ENCODE results near the gene TMEM125. TPM values are rescaled to one million over a fixed set of nuclear protein-coding genes. Genes with fewer than 3 reads are reported as not detected.

TMEM125 gene
- total and polyA plus RNA-seq, 9 of the 15 experiments (the other 6 are each of a cell fraction or from before 2014, with no cell fraction given) = 0.07 to 0.08 TPM; not detected in 7

DNA sequence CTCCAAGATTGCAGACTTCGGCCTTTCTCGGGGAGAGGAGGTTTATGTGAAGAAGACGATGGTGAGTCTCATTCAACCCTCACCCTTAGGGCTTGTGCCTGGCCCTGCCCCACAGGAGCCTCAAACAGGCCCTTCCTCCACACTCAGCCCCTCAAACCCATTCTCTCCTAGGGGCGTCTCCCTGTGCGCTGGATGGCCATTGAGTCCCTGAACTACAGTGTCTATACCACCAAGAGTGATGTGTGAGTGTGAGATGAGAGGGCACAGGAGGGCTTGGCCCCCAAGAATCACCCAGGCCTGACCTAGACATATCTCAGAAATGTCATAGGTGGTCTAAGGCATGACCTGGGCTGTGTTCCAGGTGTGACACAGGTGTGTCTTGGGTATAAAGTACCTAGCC is 49.5 kb downstream of the TMEM125 start:
- H4K20me1 ChIP-seq (replicated peaks; ENCODE audit: control insufficient read depth, insufficient read depth, low read length) = peaks cover 8% of the 10 kb centered on the region; the same call in 1 of the 2 replicates
- POLR2A ChIA-PET = no interaction called here
- H3K9me3 ChIP-seq (replicated peaks; ENCODE audit: control insufficient read depth, insufficient read depth, low read depth, low read length) = peaks cover 2% of the 10 kb centered on the region; the same call in 1 of the 2 replicates
- in situ Hi-C loops (cut with MboI) = no loop called here
- no peak for DNase-seq (ENCODE audit: extremely low read depth in 1 of 4, low spot score in 3 of 4)
- no TSS peak for BruUV-seq (replicated peaks)
- no peak overlapping the region for H3K27ac ChIP-seq (ENCODE audit: extremely low read depth, low read depth, low read length)
- no peak overlapping the region for H3K9ac ChIP-seq (ENCODE audit: insufficient read depth in 1 of 2, low read depth in 2 of 2, low read length in 2 of 2)
- 30% methylated on average over 5 of the region's 5 CpGs for WGBS (ENCODE audit: insufficient coverage, low coverage, missing lambda C conversion rate)
- no peaks in the 10 kb centered on the region for H3K9me1 ChIP-seq (ENCODE audit: control insufficient read depth, insufficient read depth, low read length)
- no peak for ATAC-seq
- H2AFZ ChIP-seq (ENCODE audit: low read depth, low read length) = no peak overlapping the region
- CTCF ChIA-PET (ENCODE audit: low intra/inter-chr PET ratio) = no interaction called here
- H3K79me2 ChIP-seq (ENCODE audit: control insufficient read depth, insufficient read depth, low read length) = no peaks in the 10 kb centered on the region
- FAIRE-seq = no peak
- intact Hi-C loops (cut with micrococcal nuclease) = no loop called here
- H3K36me3 ChIP-seq (ENCODE audit: control insufficient read depth, insufficient read depth, low read length) = no peaks in the 10 kb centered on the region
- H3K4me2 ChIP-seq (ENCODE audit: insufficient read depth, low read length) = no peak overlapping the region
- peaks cover 6 to 21% of the 10 kb centered on the region in 2 experiments; a peak in 3 of 5 replicates for H3K27me3 ChIP-seq (ENCODE audit: control insufficient read depth in 2 of 2, insufficient read depth in 2 of 2, low read length in 2 of 2)
- H3K4me3 ChIP-seq = no peak overlapping the region
- TF ChIP-seq ETV6 (IDR thresholded peaks at IDR 0.05; ENCODE audit: borderline replicate concordance in 1 of 2, low read depth in 2 of 2, low read length in 1 of 2) (no peak), ETV6 (CRISPR knock-in tag; IDR thresholded peaks at IDR 0.05; ENCODE audit: borderline replicate concordance) (no peak)
- TF ChIP-seq, protein P1, sequence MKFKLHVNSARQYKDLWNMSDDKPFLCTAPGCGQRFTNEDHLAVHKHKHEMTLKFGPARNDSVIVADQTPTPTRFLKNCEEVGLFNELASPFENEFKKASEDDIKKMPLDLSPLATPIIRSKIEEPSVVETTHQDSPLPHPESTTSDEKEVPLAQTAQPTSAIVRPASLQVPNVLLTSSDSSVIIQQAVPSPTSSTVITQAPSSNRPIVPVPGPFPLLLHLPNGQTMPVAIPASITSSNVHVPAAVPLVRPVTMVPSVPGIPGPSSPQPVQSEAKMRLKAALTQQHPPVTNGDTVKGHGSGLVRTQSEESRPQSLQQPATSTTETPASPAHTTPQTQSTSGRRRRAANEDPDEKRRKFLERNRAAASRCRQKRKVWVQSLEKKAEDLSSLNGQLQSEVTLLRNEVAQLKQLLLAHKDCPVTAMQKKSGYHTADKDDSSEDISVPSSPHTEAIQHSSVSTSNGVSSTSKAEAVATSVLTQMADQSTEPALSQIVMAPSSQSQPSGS (CRISPR knock-in tag; IDR thresholded peaks at IDR 0.05) = peak; percentile 6; the same call in 1 of the 2 replicates
- peaks cover 3 to 11% of the 10 kb centered on the region in 2 experiments; a peak in 3 of 5 replicates for H3K4me1 ChIP-seq (replicated peaks in 1 of 2; ENCODE audit: control insufficient read depth in 2 of 2, insufficient read depth in 2 of 2, low read length in 2 of 2)

DNA sequence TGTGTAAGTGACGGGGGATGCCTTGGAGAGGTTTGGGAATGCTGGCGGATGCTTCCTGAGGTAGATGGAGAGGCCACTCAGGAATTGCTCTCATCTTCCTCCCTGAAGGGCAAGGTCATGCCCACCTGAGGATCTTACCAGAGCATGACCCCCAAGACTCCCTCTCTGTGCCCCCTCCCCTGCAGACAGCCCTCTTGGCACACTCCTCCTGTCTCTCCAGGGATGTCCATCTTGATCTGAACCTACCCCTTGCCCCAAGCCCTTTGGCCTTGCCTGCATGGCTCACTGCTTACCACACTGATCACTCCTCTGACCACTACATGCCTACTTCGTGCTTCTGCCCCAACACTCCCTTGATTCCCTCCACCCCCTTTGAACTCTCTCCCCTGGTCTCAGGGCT is 50.0 kb downstream of the TMEM125 start:
- 97% methylated on average over 2 of the region's 3 CpGs for WGBS (ENCODE audit: insufficient coverage, low coverage, missing lambda C conversion rate)
- Histone ChIP-seq H3K4me2 (ENCODE audit: insufficient read depth, low read length) (no peak overlapping the region), H3K27me3 (ENCODE audit: control insufficient read depth in 2 of 2, insufficient read depth in 2 of 2, low read length in 2 of 2) (peaks cover 6 to 21% of the 10 kb centered on the region in 2 experiments; a peak in 3 of 5 replicates), H3K36me3 (ENCODE audit: control insufficient read depth, insufficient read depth, low read length) (no peaks in the 10 kb centered on the region), H4K20me1 (replicated peaks; ENCODE audit: control insufficient read depth, insufficient read depth, low read length) (peaks cover 8% of the 10 kb centered on the region; the same call in 1 of the 2 replicates), H3K9me1 (ENCODE audit: control insufficient read depth, insufficient read depth, low read length) (no peaks in the 10 kb centered on the region), H3K4me1 (replicated peaks in 1 of 2; ENCODE audit: control insufficient read depth in 2 of 2, insufficient read depth in 2 of 2, low read length in 2 of 2) (peaks cover 3 to 11% of the 10 kb centered on the region in 2 experiments; a peak in 3 of 5 replicates), H3K9me3 (replicated peaks; ENCODE audit: control insufficient read depth, insufficient read depth, low read depth, low read length) (peaks cover 2% of the 10 kb centered on the region; the same call in 1 of the 2 replicates), H3K27ac (ENCODE audit: extremely low read depth, low read depth, low read length) (no peak overlapping the region), H3K9ac (ENCODE audit: insufficient read depth in 1 of 2, low read depth in 2 of 2, low read length in 2 of 2) (no peak overlapping the region), H2AFZ (ENCODE audit: low read depth, low read length) (no peak overlapping the region), H3K4me3 (no peak overlapping the region), H3K79me2 (ENCODE audit: control insufficient read depth, insufficient read depth, low read length) (no peaks in the 10 kb centered on the region)
- DNase-seq (ENCODE audit: extremely low read depth in 1 of 4, low spot score in 3 of 4) (no peak), FAIRE-seq (no peak), ATAC-seq (no peak)
- intact Hi-C loops (cut with micrococcal nuclease) = no loop called here
- POLR2A ChIA-PET = no interaction called here
- CTCF ChIA-PET (ENCODE audit: low intra/inter-chr PET ratio) = no interaction called here
- in situ Hi-C loops (cut with MboI) = no loop called here
- no TSS peak for BruUV-seq (replicated peaks)
- TF ChIP-seq, protein P2, sequence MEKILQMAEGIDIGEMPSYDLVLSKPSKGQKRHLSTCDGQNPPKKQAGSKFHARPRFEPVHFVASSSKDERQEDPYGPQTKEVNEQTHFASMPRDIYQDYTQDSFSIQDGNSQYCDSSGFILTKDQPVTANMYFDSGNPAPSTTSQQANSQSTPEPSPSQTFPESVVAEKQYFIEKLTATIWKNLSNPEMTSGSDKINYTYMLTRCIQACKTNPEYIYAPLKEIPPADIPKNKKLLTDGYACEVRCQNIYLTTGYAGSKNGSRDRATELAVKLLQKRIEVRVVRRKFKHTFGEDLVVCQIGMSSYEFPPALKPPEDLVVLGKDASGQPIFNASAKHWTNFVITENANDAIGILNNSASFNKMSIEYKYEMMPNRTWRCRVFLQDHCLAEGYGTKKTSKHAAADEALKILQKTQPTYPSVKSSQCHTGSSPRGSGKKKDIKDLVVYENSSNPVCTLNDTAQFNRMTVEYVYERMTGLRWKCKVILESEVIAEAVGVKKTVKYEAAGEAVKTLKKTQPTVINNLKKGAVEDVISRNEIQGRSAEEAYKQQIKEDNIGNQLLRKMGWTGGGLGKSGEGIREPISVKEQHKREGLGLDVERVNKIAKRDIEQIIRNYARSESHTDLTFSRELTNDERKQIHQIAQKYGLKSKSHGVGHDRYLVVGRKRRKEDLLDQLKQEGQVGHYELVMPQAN (IDR thresholded peaks at IDR 0.05; ENCODE audit: borderline replicate concordance) = no peak
- no peak for TF ChIP-seq ZNF766 (CRISPR knock-in tag; conservative IDR thresholded peaks at IDR 0.05)
- TF ChIP-seq, protein P3, sequence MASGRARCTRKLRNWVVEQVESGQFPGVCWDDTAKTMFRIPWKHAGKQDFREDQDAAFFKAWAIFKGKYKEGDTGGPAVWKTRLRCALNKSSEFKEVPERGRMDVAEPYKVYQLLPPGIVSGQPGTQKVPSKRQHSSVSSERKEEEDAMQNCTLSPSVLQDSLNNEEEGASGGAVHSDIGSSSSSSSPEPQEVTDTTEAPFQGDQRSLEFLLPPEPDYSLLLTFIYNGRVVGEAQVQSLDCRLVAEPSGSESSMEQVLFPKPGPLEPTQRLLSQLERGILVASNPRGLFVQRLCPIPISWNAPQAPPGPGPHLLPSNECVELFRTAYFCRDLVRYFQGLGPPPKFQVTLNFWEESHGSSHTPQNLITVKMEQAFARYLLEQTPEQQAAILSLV (tag; IDR thresholded peaks at IDR 0.05) = no peak
- TF ChIP-seq, protein P4, sequence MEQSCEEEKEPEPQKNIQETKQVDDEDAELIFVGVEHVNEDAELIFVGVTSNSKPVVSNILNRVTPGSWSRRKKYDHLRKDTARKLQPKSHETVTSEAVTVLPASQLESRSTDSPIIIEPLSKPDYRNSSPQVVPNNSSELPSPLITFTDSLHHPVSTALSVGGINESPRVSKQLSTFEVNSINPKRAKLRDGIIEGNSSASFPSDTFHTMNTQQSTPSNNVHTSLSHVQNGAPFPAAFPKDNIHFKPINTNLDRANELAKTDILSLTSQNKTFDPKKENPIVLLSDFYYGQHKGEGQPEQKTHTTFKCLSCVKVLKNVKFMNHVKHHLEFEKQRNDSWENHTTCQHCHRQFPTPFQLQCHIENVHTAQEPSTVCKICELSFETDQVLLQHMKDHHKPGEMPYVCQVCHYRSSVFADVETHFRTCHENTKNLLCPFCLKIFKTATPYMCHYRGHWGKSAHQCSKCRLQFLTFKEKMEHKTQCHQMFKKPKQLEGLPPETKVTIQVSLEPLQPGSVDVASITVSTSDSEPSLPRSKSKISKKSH (CRISPR knock-in tag; IDR thresholded peaks at IDR 0.05) = no peak
- no peak for TF ChIP-seq HIVEP1 (CRISPR knock-in tag; IDR thresholded peaks at IDR 0.05)
